A172 (cell line): ENCODE data around the gene EVA1B. TPM values are rescaled to one million over a fixed set of nuclear protein-coding genes. Genes with fewer than 3 reads are reported as not detected.

Experiments used
- DNase-seq: peaks from one replicate; pipeline ENCODE4 v3.0.0-alpha.2; 2015; ENCODE audit warnings: low spot score
- total RNA-seq: library from RNA; depleted of rRNA; stranded (reverse); fragments of >200 nt; shearing (Covaris generic); gene quantifications from 2 replicates; pipeline ENCODE4 v1.2.3, GENCODE V29; 2014; rRNA removed

EVA1B gene
- total RNA-seq, 1 experiment from 2014 or later, result 9.6 TPM

- DNase-seq, result no peak
These were observed 44.2 kb downstream of the EVA1B start for GRCh38 chr1:36279110-36279788.

- DNase-seq, result no peak
These were observed 46.8 kb downstream of the EVA1B start for GRCh38 chr1:36276688-36277087.

GRCh38 chr1:36274201-36274600 is 49.2 kb downstream of the EVA1B start:
- no peak for DNase-seq

GRCh38 chr1:36273024-36273423 is 50.4 kb downstream of the EVA1B start:
- no peak for DNase-seq

Other genes starting within 250 kb of the EVA1B start
- not detected in 2 replicates for gene TEKT2, start 239.6 kb downstream of the EVA1B start, total RNA-seq
- gene ADPRS, start 234.8 kb downstream of the EVA1B start, total RNA-seq, result 33.7 and 45.8 TPM in 2 replicates
- 0.62 and 0.72 TPM in 2 replicates for gene COL8A2, start 198.4 kb downstream of the EVA1B start, total RNA-seq
- gene TRAPPC3, start 174.2 kb downstream of the EVA1B start, total RNA-seq, result 86.7 and 110 TPM in 2 replicates
- 91.2 and 136 TPM in 2 replicates for gene MAP7D1, start 167.5 kb downstream of the EVA1B start, total RNA-seq
- 50.0 and 53.5 TPM in 2 replicates for gene THRAP3, start 99.2 kb downstream of the EVA1B start, total RNA-seq
- 0.98 TPM in 1 of 2 replicates, not detected in the other for gene SH3D21, start 17.3 kb downstream of the EVA1B start, total RNA-seq
- 13.8 and 17.1 TPM in 2 replicates for gene STK40, start 62.3 kb upstream of the EVA1B start, total RNA-seq
- gene LSM10, start 74.3 kb upstream of the EVA1B start, total RNA-seq, result 6.4 and 7.0 TPM in 2 replicates
- 5.8 and 9.2 TPM in 2 replicates for gene OSCP1, start 126.8 kb upstream of the EVA1B start, total RNA-seq
- 68.1 and 99.0 TPM in 2 replicates for gene MRPS15, start 140.7 kb upstream of the EVA1B start, total RNA-seq
- not detected in 2 replicates for gene CSF3R, start 159.3 kb upstream of the EVA1B start, total RNA-seq